PC-3 (cell line): ENCODE measurements around the gene NEMP2. TPM values are rescaled to one million over a fixed set of nuclear protein-coding genes. Genes with fewer than 3 reads are reported as not detected.

Source experiments
- ATAC-seq: fragments of 200-7000 bp; cut with Tn5 transposase; 2 replicates; pipeline ENCODE4 v1.9.1; 2020; ENCODE audit warnings: mild to moderate bottlenecking, moderate library complexity
- BruUV-seq: library from RNA; stranded (reverse); fragments of 400-500 nt; replicated peaks from 2 replicates; lab custom pipeline; 2021; lab: Mats Ljungman, UMichigan
- CTCF ChIA-PET: fragments of 300-600 bp; sonication (Branson Sonifier 250); formaldehyde crosslinking; loops from one replicate; lab custom pipeline; 2022; ENCODE audit warnings: antibody characterized with exemption; lab: Charles Lee
- POLR2A ChIA-PET: fragments of 300-600 bp; sonication (Branson Sonifier 250); formaldehyde crosslinking; loops from one replicate; lab custom pipeline; 2022; ENCODE audit warnings: antibody characterized with exemption; ENCODE audit not compliant: unreplicated experiment; lab: Charles Lee
- DNase-seq: peaks from one replicate; pipeline ENCODE4 v3.0.0-alpha.2; 2015
- H2AFZ ChIP-seq: fragments of 300-600 bp; sonication (generic); 2 replicates; pipeline ENCODE4 v1.6.0; 2016; ENCODE audit warnings: antibody characterized with exemption, low read length
- H3F3A ChIP-seq: fragments of 300-600 bp; sonication (generic); one replicate; pipeline ENCODE4 v1.6.0; 2017; ENCODE audit warnings: antibody characterized with exemption, low read length, control low read depth, mild to moderate bottlenecking; ENCODE audit not compliant: unreplicated experiment
- H3K27ac ChIP-seq: fragments of 300-600 bp; sonication (generic); 2 replicates; pipeline ENCODE4 v1.5.1; 2016; ENCODE audit warnings: mild to moderate bottlenecking, low read length
- H3K27me3 ChIP-seq: fragments of 300-600 bp; sonication (generic); 2 replicates; pipeline ENCODE4 v1.6.1; 2016; ENCODE audit warnings: low read length, mixed read lengths
- H3K36me3 ChIP-seq: fragments of 300-600 bp; sonication (generic); 2 replicates; pipeline ENCODE4 v1.6.1; 2016; ENCODE audit warnings: low read depth, mixed run types, low read length, mixed read lengths
- H3K4me1 ChIP-seq: fragments of 300-600 bp; sonication (generic); 2 replicates; pipeline ENCODE4 v1.5.1; 2016; ENCODE audit warnings: low read length; ENCODE audit not compliant: insufficient read depth
- H3K4me2 ChIP-seq: fragments of 300-600 bp; sonication (generic); 2 replicates; pipeline ENCODE4 v1.6.0; 2016; ENCODE audit warnings: low read length
- H3K4me3 ChIP-seq: fragments of 300-600 bp; sonication (generic); 2 replicates; pipeline ENCODE4 v1.5.1; 2016; ENCODE audit warnings: mild to moderate bottlenecking, low read length, mixed read lengths
- H3K79me2 ChIP-seq: fragments of 300-600 bp; sonication (generic); 2 replicates; pipeline ENCODE4 v1.6.1; 2017; ENCODE audit warnings: low read length, mixed read lengths
- H3K9ac ChIP-seq: fragments of 300-600 bp; sonication (generic); 2 replicates; pipeline ENCODE4 v1.6.0; 2016; ENCODE audit warnings: mild to moderate bottlenecking, low read length
- H3K9me2 ChIP-seq: fragments of 300-600 bp; sonication (generic); replicated peaks from 2 replicates; pipeline ENCODE4 v1.6.1; 2016; ENCODE audit warnings: mixed run types, low read length, mixed read lengths
- H3K9me3 ChIP-seq: fragments of 300-600 bp; sonication (generic); 2 replicates; pipeline ENCODE4 v1.6.1; 2016; ENCODE audit warnings: low read length, mixed read lengths
- H4K20me1 ChIP-seq: fragments of 300-600 bp; sonication (generic); 2 replicates; pipeline ENCODE4 v1.6.1; 2016; ENCODE audit warnings: low read length, mixed read lengths
- EZH2 ChIP-seq: fragments of 300-600 bp; sonication (generic); IDR thresholded peaks from one replicate; pipeline ENCODE4 v1.6.1; 2017; ENCODE audit warnings: antibody characterized with exemption, mild to moderate bottlenecking, low read length; ENCODE audit not compliant: unreplicated experiment
- EZH2phosphoT487 ChIP-seq: fragments of 300-600 bp; sonication (generic); IDR thresholded peaks from 2 replicates; pipeline ENCODE4 v1.6.1; 2018; ENCODE audit warnings: mild to moderate bottlenecking, antibody characterized with exemption, low read length, borderline replicate concordance
- intact Hi-C: fragments of 100-400 bp; cut with micrococcal nuclease; formaldehyde crosslinking; loops from 2 replicates; pipeline ENCODE4 v1.9.0; 2023
- total RNA-seq: library from RNA; depleted of rRNA; stranded (reverse); fragments of >200 nt; gene quantifications from 2 replicates; pipeline ENCODE4 v1.2.3, GENCODE V29; 2014
- TF ChIP-seq, protein P1 (sequence below): fragments of 300-600 bp; sonication (generic); conservative IDR thresholded peaks from 2 replicates; pipeline ENCODE4 v1.5.1; 2017; ENCODE audit warnings: antibody characterized with exemption, low read depth, mild to moderate bottlenecking, low read length

Gene NEMP2
- total RNA-seq, 1 experiment from 2014 or later: 3.8 TPM

- Histone ChIP-seq H3K9ac (no peak overlapping the region), H3K27me3 (no peaks in the 10 kb centered on the region), H3F3A (no peaks in the 10 kb centered on the region), H3K27ac (no peak overlapping the region), H3K4me2 (no peak overlapping the region), H2AFZ (no peak overlapping the region), H3K79me2 (no peaks in the 10 kb centered on the region), H3K9me3 (no peaks in the 10 kb centered on the region), H4K20me1 (no peaks in the 10 kb centered on the region), H3K9me2 (no peaks in the 10 kb centered on the region), H3K4me1 (no peaks in the 10 kb centered on the region), H3K36me3 (no peaks in the 10 kb centered on the region), H3K4me3 (no peak overlapping the region)
- BruUV-seq: no TSS peak
- TF ChIP-seq, protein P1, sequence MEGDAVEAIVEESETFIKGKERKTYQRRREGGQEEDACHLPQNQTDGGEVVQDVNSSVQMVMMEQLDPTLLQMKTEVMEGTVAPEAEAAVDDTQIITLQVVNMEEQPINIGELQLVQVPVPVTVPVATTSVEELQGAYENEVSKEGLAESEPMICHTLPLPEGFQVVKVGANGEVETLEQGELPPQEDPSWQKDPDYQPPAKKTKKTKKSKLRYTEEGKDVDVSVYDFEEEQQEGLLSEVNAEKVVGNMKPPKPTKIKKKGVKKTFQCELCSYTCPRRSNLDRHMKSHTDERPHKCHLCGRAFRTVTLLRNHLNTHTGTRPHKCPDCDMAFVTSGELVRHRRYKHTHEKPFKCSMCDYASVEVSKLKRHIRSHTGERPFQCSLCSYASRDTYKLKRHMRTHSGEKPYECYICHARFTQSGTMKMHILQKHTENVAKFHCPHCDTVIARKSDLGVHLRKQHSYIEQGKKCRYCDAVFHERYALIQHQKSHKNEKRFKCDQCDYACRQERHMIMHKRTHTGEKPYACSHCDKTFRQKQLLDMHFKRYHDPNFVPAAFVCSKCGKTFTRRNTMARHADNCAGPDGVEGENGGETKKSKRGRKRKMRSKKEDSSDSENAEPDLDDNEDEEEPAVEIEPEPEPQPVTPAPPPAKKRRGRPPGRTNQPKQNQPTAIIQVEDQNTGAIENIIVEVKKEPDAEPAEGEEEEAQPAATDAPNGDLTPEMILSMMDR: no peak
- TF ChIP-seq EZH2: no peak
- CTCF ChIA-PET: no interaction called here
- no peak for ATAC-seq
- POLR2A ChIA-PET: no interaction called here
- intact Hi-C loops: no loop called here
- no peak for DNase-seq
Measured at GRCh38 chr2:190459881-190460280, 74.6 kb downstream of the NEMP2 start.

GRCh38 chr2:190458352-190459107, 76.0 kb downstream of the NEMP2 start:
- Histone ChIP-seq H3K4me1 (no peaks in the 10 kb centered on the region), H3F3A (no peaks in the 10 kb centered on the region), H3K27me3 (no peaks in the 10 kb centered on the region), H3K9me3 (no peaks in the 10 kb centered on the region), H3K4me2 (no peak overlapping the region), H3K9ac (no peak overlapping the region), H2AFZ (no peak overlapping the region), H3K9me2 (no peaks in the 10 kb centered on the region), H3K79me2 (no peaks in the 10 kb centered on the region), H3K4me3 (no peak overlapping the region), H4K20me1 (no peaks in the 10 kb centered on the region), H3K36me3 (no peaks in the 10 kb centered on the region), H3K27ac (no peak overlapping the region)
- ChIA-PET POLR2A (no interaction called here), CTCF (no interaction called here)
- ATAC-seq: no peak
- intact Hi-C loops: no loop called here
- DNase-seq: no peak
- TF ChIP-seq EZH2 (no peak), EZH2phosphoT487 (no peak)
- no TSS peak for BruUV-seq

- Histone ChIP-seq H3K9ac (no peak overlapping the region), H3K27me3 (no peaks in the 10 kb centered on the region), H2AFZ (no peak overlapping the region), H3K4me2 (no peak overlapping the region), H3K9me2 (no peaks in the 10 kb centered on the region), H3K4me1 (no peaks in the 10 kb centered on the region), H3K79me2 (no peaks in the 10 kb centered on the region), H3K9me3 (no peaks in the 10 kb centered on the region), H3F3A (no peaks in the 10 kb centered on the region), H3K4me3 (no peak overlapping the region), H4K20me1 (no peaks in the 10 kb centered on the region), H3K27ac (no peak overlapping the region), H3K36me3 (no peaks in the 10 kb centered on the region)
- BruUV-seq: no TSS peak
- TF ChIP-seq EZH2phosphoT487: no peak
- TF ChIP-seq, protein P1: no peak
- no peak for TF ChIP-seq EZH2
- ChIA-PET POLR2A (no interaction called here), CTCF (no interaction called here)
- no peak for DNase-seq
- intact Hi-C loops: no loop called here
- no peak for ATAC-seq
Measured at GRCh38 chr2:190457256-190457655, 77.3 kb downstream of the NEMP2 start.
